Suppressor macrophage (primary cell): Measurements from ENCODE around the gene MTURN.

Source experiments
- DNase-seq, 4 experiments: peaks; one replicate each; pipeline ENCODE4 v3.0.0-alpha.2; 2020 to 2022

Gene MTURN

DNA sequence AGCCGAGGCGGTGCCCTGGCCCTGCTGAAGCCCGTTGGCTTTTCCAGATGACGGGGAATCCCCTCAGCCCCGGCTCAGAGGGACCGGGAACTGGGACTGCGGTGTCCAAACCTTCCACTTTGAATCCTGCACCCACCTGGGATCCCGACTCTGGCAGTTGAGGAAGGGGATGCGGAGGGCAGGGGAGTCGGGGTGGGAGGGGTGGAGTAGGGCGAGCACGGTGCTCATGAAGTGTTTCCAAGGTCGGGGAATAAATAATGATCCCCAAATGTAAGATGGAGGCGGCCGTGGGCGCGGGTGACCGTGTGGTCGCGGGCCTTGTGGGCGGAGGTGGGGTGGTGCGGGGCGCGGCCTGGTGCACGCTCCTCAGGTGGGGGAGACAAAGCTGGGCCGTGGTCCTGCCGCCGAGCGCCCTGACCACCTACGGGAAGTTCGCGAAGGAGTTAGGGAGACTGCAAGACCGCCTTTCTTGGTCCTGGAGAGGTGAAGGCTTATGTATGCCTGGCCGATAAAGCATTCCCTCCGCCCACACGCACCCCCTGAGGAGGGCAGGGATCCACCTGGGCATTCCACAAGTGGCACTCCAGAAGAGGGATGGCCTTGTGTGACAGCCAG is 1.4 kb downstream of the MTURN start:
- DNase-seq = peak in 1 of 4 experiments; percentile 20

DNA sequence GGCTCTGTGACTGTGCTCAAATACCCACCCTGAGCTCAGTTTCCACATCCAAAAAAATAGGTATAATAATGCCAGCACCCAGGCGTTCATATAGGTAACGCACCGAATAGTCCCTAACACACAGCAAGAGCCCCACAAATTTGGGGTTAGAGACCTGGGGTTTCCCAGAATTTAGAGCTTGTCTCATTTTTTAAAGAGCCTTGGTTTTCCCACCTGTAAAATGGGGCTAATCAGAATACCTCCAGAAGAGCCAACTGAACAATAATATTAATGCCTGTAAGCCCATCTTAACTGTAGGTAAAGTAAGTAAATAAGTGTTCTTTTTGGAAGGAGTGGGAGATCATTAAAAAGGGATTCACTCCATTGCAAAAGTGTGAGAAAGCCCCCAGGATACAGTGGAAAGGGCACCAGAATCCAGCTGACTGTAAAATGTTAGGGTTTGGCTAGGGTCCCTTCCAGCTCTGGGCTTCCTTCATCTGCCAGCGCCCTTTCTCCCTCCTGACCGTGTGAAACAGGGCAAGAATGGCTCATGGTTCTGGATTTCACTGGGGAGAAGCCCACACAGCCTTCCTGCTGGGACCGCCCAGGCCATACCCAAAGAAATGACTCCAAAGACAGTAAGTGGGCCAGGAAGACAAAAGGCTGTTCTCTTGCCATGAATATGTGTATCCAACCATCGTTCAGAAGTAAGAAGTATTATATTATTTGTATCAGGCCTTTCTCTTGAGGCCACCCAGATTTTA is 2.1 kb downstream of the MTURN start:
- DNase-seq = no peak

DNA sequence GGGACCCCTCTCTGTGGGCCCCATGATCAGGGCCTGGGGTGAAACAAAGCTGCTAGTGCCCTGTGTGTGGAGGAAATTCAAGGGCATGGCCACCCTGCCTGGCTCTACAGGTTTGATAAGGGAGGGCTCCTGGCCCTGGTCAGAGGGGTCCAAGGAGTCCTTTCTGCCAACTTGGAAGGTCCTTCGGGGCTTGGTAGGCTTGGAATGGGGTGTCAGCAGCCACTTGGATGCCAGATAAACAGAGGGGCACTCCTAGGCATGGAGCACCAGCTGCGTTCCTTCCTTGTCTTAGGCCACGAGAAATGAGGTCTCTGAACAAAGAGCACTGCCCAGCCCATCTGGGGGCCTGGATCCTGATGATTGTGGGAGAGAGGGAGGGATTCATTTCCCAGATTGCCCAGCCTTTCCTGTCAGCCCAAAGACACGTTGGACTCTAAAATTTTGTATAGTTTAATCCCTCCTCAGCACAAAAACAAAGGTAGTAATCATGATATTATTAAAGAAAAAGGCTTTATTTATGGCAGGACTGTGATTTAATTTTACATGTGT is 5.1 kb downstream of the MTURN start:
- DNase-seq = no peak

DNA sequence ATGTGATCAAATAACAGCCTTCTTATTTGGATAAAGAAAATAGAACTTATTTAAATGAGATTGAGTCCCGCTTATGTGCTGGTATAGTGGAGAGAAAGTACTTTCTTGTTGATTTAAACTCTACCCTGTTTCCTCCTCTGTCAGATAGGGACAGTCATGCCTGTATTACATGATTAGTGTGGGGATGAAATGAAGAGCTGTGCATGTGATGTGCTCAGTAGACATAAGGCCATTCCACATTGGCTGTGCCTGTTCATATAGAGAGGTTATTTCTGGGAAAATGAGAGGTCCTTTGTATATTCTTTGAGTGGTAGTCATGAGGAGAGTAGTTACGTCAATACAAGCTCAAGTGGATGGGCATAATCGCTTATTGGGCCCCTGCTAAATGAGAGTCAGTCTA is 5.7 kb downstream of the MTURN start:
- DNase-seq = no peak

DNA sequence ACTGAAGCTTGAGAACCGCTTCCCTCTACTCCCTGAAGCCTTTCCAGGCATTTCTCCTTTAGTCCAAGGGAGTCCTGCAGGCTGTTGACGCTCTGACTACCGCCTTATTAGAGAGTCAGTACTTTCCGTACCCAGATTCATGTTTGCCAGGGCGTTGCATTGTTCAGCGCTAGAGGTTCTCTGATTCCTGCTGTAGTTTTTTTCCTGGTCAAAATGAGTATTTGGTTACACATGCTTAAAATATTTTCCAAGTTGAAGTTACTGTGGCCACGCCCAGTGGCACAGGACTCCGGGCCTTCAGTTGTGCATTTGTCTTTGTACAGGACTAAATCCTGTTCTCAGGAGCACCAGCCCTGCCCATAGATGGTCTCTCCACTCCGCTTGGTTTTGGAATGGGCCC is 7.9 kb downstream of the MTURN start:
- DNase-seq = no peak

DNA sequence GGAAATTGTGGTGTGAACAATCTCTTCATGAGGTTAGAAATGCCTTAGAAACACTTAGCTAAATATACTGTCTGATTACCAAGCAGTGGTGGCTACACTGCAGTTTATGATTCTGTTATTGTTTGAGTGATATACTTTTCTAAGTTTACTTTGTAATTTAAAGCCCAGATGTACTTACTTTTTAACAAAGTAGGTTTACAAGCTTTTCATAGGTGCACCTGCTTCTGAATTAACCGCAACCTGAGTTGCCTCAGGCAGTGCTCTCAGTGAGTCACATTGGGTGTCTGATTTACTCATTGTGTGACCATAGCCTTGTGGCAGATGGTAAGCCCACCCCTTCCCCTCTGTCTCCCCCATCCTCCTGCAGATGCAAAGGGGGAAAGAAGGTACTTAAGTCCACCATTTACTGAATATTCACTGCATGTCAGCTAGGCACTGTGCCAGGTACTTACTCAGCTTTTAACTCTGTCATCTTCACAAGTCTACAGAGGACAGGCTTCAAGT is 9.0 kb downstream of the MTURN start:
- no peak for DNase-seq

DNA sequence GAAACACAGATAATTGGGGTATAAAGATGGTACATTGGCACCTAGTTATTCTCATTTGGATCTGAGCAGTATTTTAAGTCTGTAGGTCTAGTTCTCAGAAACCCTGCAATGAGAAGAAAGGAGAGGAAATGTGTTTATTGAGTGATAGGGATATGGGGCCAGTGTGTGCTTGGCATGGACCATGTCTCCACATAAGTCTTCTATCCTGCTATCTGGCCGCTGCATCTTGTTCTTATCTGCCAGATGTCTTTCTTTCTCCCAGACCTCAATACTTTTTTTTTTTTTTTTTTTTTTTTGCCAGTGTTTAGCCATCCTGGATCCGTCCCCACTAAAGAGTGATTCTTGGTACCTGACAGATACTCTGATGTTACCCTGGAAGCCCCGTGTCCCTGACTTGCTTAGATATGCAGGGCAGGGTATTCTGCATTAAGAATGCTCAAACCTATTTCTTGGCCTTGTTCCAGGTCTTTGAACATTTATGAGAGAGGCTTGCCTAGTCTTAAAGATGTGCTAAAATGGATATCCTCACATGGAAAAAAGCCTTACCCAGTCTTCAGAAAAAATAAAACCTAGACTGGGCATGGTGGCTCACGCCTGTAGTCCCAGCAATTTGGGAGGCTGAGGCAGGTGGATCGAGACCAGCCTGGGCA is 10.0 kb downstream of the MTURN start:
- no peak for DNase-seq

DNA sequence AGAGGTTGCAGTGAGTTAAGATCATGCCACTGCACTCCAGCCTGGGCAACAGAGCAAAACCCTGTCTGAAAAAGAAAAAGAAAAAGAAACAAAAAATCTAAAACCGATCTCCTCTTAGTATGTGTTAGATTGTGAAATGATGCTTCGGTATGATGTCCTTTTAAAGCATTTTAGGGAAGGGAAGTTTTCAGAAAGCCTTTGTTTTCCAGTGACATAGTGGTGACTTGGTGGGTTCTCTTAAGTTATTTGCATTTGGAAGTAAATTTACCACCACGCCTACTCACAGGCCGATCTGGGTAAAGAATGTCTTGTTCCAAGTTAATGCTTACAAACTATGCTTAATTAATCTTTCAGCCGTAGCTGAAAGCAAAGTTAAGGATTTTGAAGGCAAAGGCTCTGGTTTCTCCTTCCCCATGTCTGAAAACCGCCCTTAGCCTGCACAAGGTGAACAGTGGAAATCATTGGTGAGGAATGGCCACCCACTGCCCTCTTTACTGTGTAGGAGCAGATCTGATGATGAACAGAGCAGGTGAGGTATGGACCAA is 10.7 kb downstream of the MTURN start:
- DNase-seq = peak in 1 of 4 experiments; percentile 30

DNA sequence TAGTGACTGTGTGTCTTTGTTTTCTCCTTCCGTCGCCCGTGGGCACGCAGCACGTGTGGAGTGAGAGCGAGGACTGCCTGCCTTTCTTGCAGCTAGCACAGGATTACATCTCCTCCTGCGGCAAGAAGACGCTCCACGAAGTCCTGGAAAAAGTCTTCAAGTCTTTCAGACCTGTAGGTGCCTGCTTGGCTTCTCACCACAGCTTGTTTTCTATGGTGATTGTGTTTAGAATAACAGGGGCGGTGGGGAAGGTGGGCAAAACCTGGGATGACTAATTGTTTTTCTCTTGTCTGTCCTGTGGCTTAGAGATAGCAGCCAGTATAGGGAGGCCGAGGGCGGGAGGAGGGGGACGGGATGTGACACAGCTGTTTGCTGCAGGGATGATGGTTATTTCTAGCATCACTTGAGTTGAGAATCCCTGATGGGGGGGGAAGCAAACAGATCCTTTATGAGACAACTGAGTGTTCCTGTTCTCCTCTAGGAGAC is 11.4 kb downstream of the MTURN start:
- no peak for DNase-seq

DNA sequence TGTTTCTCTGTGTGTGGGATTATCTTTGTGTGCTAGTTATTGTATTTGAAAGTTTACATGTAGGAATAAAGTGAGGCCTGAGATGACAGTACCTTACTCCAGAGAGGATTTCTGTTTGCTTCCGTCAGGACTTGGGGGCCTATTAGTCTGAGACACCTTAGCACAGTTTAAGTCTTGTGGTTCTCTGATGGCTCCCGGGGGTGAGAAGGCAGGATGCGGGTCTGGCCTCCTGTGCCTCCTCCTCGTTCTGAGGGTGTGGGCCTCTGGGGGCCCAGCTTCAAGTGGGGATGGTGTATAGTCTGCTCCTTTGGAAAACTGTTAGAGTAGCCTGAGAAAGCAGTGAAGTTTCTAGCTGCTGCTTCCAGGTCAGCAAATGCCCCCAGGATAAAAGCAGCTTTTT is 12.4 kb downstream of the MTURN start:
- DNase-seq = no peak

DNA sequence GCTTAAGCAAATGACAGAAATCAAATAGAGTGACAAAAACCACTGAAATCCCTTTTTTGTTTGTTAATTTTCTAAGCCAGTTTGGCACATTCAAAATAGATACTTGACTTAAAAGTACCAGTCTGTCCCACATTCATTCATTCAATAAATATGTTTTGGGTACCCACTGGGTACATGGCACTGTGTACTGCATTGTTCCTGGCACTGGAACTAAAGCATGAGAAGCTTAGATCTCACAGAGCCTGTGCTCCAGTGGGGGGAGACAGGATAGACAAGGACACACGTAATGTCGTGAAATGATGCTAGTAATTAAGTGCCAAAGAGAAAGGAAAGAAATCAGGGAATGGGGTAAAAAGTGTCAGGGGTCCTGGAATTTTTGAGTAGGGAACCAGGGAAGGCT is 13.0 kb downstream of the MTURN start:
- no peak for DNase-seq

DNA sequence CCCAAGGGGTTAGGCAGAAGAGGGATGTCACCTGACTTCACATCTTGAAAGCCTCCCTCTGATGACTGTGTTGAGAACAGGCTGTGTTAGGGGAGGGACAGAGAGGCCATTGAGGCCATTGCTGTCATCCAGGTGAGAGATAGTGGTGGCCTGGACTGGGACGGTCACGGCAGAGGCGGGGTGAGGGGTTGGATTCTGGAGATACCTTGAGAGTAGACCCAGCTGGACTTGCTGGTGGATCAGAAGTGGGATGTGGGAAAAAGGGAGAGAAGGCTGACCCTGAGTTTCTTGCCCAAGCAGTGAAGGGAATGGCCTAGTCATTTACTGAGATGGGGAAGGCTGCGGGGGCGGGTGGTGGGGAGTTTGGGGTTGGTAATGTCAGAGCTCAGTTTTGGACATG is 13.6 kb downstream of the MTURN start:
- no peak for DNase-seq

DNA sequence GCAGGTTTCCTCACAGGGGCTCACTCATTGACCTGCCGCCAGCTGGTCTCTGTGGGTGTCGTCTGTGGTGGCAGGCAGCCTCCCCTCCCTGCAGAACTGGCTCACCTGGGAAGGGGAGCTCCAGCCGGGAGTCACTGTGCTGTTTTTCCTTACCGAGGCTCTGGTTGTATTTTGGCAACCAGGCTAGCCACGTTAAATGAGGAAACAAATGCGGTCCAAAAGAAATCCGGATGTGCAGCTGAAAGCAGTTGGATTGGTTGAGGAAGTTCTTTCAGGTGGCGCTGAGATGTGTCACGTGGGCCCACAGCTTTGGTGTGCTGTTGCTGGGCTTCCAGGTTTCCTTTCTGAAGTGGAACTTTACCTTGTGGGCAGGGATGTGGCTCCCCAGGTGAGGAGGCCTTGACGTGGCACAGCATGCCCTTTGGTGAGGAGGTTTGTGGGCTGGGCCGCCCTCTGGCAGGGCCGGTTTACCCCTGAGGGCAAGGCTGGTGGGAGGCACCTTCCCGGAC is 14.2 kb downstream of the MTURN start:
- DNase-seq = peak; percentile 28 to 61 (median 58)

DNA sequence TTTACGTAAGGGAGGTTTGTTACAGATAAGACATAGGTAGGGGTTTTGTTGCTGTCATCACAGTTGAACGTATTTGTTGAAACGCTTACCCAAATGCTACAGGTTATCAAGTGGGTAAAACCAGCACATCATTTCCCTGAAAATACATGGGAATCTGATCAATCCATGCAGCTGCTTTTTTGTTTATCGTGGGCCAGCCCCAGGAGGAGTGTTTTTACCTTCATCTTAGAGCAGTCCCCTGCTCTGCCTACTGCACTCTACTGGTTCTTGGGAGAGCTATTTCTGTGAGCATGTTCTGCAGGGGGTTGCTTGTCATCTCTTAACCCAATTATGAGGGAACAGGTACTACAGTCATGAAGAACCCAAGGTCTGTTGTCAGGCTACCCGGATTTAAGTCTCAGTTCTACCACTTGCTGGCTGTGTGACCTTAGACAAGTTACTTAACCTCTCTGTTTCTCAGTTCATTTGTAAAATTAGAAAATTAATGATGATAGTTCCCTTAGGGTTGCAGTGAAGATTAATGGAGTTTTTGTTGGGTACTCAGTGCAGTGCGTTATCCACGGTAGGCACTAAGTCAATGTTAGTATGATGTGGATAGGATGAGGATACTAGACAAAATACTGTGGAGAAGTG is 15.0 kb downstream of the MTURN start:
- DNase-seq = no peak

DNA sequence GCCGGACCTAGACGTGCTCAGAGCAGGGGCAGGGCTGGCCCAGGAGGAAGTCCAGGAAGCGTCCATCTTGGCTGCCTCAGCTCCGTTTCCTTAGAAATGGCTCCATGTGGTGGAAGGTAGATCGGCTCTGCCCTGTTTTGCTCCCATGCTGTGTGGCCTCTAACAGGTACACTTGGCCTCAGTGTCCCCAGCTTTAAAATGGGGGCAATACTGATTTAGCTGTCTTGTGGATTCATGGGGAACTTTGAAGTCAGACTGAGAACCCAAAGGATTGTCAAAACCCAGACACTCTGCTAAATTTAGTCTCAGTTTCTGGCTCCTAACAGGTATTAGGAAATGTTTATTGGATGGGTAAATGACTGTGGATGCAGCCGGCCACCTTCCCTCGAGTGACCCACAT is 15.9 kb downstream of the MTURN start:
- DNase-seq = no peak

DNA sequence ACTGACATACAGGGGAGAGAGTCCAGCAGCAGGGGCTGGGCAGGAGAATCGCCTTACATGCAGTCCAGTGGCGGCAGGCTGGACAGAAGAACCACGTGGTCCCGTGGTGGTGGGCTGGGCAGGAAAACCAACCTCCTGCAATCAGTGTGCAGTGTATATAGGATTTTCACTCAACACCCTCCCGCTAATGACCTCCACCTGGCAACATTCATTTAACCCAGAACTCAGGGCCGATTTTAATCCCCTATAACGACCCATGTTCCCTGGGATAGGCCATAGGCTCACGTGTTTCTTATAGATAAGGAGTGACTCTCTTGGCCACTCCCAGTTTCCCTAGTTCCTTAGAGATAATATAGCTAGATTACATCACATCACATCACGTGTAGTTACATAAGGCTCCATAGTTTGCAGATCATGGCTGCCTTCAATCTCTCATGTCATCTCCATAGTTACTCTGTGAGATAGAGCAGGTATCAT is 19.4 kb downstream of the MTURN start:
- DNase-seq = no peak

DNA sequence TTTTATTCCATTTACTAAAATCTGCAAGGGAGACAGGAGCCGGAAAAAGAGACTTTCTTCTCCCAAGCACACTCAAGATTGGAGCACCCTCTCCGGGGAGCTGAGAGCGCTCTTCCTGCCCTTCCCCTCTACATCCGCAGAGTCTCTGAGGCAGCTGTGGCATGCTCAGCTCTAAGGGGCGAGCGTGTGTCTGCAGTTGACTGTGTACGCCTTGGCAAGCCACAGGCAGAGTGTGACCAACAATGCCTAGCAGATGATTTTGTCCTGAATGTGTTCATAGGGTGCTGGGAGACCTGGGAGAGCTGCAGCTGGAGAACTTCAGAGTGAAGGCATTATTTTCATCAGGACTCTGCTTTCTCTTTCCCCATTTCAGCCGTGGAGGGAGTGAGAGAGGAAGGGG is 20.7 kb downstream of the MTURN start:
- DNase-seq = no peak

DNA sequence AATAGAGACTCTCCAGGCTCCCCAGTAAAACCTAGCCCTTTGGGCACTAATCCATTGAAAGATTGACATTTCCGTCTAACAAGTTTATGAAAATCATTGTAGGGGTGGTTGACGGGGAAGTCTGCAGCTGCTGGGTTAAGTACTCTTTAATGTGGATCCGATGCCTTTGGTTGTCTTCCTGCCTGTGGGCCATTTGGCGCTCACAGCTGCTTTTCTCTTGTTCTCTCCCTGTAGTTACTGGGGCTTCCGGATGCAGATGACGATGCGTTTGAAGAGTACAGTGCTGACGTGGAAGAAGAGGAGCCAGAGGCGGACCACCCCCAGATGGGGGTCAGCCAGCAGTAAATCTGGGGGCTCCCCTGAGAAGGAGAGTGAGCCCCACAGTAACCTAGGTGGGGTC is 22.4 kb downstream of the MTURN start:
- DNase-seq = no peak

DNA sequence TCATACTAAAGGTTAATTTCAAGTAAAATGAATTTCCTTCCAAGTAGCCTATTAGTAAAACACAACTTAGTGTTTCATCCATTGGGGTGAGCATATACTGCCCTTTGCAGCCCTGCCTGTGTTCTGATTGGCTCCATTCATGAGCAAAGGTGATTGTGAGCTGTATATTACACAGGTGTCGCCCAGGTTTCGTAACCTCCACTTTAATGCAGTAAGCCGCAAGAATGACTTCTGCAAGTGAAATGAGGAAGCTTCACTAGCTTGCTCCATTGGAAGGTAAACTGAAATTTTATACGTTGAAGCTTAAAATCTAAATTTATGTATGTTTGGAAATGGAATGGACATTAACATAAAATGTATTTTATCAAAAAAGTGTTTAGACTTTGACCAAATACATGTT is 24.4 kb downstream of the MTURN start:
- peak in 2 of 4 experiments; percentile 42 to 47 for DNase-seq

DNA sequence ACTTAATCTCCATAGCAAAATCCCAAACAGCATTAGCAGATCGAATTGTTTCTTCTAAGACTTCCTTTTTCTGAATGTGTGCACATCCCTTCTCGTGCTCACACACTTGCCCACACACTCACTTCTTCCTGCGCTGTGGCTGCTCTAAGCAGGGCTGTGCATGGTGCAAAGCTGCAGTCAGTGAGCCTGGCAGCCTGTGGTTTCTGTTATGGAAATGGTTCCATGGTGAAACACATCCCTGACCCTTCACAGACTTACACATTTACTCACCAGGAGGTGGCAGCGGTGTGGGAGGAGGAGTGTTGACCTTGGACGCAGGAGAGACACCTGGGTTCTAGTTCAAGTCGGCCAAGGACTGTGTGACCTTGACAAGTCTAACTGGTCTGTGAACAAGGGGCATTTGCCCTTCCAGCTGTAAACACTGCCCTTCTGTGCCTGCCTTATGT is 24.9 kb downstream of the MTURN start:
- DNase-seq = peak; percentile 82 to 96 (median 92)

DNA sequence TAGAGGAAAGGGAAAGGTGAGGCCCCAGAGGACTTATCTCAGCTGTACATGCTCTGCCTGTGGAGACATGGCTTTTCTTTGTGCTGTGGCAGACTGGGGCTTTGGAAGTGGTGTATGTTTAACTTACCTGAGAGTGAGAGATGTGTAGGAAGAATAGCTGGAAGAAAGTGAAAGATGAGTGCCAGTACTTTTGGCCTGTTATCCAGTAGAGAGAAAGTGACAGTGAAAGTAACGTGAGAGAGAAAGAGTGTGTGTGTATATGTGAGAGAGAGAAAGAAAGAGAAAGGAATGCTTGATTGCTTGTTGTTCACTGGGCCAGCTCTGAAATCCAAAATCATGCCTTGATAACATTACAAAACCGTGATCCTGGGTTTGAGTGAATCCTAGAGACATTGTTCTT is 25.5 kb downstream of the MTURN start:
- no peak for DNase-seq

DNA sequence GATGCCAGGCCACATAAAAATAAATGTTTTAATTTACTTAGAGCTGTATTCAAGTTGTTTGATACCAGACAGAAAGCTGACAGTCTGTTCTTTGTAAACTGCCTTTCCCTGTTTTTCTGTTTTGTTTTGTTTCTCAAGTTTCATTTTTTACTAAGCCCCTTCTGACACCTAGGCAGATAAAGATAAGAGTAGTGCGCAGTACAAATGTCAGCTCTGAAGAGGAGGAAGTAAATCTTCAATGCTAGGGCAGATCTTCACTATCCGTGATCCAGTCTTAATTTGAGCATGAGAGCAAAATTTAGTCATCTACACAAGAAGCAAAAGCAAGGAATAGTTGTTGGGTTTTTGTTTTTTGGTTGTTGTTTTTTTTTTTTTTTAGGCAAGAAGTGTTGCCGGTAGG is 27.3 kb downstream of the MTURN start:
- peak in 2 of 4 experiments; percentile 21 to 29 for DNase-seq
